ENCODE data around the gene MCFD2. TPM values are rescaled to one million over a fixed set of nuclear protein-coding genes. Genes with fewer than 3 reads are reported as not detected.

MCFD2 gene
- 55.7 and 64.2 TPM in 2 replicates for total RNA-seq (2014; rRNA removed; shearing (Covaris generic))
- 72.5 and 75.2 TPM in 2 replicates for total RNA-seq (2022)
- percentile 71 among the genes with signal in this experiment for Bru-seq, nascent RNA
- BruChase-seq, experiment 1, labeled RNA remaining after a 6-hour chase, result percentile 86 among the genes with signal in this experiment
- BruChase-seq, experiment 2, labeled RNA remaining after a 2-hour chase, result percentile 88 among the genes with signal in this experiment
- long read RNA-seq, full-length matches to known transcripts, result 65 of 87 reads
- long read RNA-seq, partial matches to known transcripts, result 1 of 87 reads
- long read RNA-seq, other reads (novel, unspliced or antisense), result 21 of 87 reads

DNA sequence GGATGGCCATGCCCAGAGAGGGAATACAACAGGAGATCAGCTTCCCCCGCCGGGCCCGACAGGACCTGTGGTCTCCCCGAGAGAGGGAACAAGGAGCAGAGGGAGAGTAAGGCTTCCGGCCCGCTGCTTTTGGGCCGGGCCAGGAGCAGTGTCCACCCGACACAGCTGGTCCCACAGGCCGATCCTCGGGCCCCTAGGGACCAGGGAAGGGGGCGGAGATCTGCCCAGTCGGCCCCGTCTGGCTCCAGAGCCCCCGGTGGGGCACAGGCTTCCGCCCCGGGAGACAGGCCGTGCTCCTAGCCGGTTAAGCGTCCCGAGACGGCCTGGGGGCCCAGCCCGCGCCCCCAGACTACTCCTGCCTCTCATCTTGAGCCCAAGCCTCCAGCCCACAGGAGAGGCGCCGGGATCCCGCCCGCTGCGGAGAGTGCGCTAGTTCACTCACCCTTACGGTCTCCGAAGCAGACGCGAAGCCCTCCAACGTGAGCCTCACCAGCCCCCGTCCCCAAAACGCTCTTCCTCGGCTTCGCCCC is at the start of gene MCFD2:
Gene MCFD2 (minus strand): TSS at position 526 of the 530 bp plus-strand sequence. CDS start 6,635 bp downstream, outside the sequence.
- Histone ChIP-seq H3K27ac (ENCODE audit: low read depth, low read length, poor library complexity, severe bottlenecking) (peak within 1 kb of the TSS; percentile 77), H3K79me2 (ENCODE audit: insufficient read depth, low read depth, low read length) (peaks cover 71% of the 10 kb centered on the region), H3K4me2 (ENCODE audit: low read length) (peak within 1 kb of the TSS; percentile 88), H3K9me2 (ENCODE audit: insufficient read depth, low read length) (no peaks in the 10 kb centered on the region), H3K36me3 (ENCODE audit: insufficient read depth, low read length) (peaks cover 32% of the 10 kb centered on the region), H3K4me3 (ENCODE audit: low read depth, low read length, poor library complexity, severe bottlenecking) (peak within 1 kb of the TSS; percentile 84), H4K20me1 (ENCODE audit: insufficient read depth, low read length) (peaks cover 12% of the 10 kb centered on the region; the same call in 1 of the 2 replicates), H3K9me3 (ENCODE audit: low read length) (no peaks in the 10 kb centered on the region), H2AFZ (ENCODE audit: low read length) (peak within 1 kb of the TSS; percentile 64), H3K4me1 (ENCODE audit: insufficient read depth, low read length, poor library complexity, severe bottlenecking) (peaks cover 46% of the 10 kb centered on the region)
- no TSS peak for BruUV-seq (replicated peaks)
- no peak for DNase-seq (ENCODE audit: low spot score)
- CTCF ChIA-PET (ENCODE audit: unreplicated experiment), result interaction anchor here (1.0 kb wide), 1 partner anchor 24 kb away, joined by 3 read pairs; no protein-coding TSS in a partner anchor
- intact Hi-C loops (cut with micrococcal nuclease; ENCODE audit: unreplicated experiment), result loop anchor here (5.0 kb wide), 2 partner anchors 357 to 407 kb away; no protein-coding TSS in a partner anchor
- TF ChIP-seq, protein P1, sequence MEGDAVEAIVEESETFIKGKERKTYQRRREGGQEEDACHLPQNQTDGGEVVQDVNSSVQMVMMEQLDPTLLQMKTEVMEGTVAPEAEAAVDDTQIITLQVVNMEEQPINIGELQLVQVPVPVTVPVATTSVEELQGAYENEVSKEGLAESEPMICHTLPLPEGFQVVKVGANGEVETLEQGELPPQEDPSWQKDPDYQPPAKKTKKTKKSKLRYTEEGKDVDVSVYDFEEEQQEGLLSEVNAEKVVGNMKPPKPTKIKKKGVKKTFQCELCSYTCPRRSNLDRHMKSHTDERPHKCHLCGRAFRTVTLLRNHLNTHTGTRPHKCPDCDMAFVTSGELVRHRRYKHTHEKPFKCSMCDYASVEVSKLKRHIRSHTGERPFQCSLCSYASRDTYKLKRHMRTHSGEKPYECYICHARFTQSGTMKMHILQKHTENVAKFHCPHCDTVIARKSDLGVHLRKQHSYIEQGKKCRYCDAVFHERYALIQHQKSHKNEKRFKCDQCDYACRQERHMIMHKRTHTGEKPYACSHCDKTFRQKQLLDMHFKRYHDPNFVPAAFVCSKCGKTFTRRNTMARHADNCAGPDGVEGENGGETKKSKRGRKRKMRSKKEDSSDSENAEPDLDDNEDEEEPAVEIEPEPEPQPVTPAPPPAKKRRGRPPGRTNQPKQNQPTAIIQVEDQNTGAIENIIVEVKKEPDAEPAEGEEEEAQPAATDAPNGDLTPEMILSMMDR (conservative IDR thresholded peaks at IDR 0.05; ENCODE audit: low read length), result no peak
- TF ChIP-seq EZH2phosphoT487 (IDR thresholded peaks at IDR 0.05; ENCODE audit: borderline replicate concordance, low read depth, low read length), result no peak
- POLR2A ChIA-PET, result no interaction called here

- peaks cover 15% of the 10 kb centered on the region for H3K4me1 ChIP-seq (ENCODE audit: insufficient read depth, low read length, poor library complexity, severe bottlenecking)
- H2AFZ ChIP-seq (ENCODE audit: low read length), result no peak overlapping the region
- H4K20me1 ChIP-seq (ENCODE audit: insufficient read depth, low read length), result 0 out of 2 replicates have a peak, but pooled peaks cover 3% of the 10 kb centered on the region
- POLR2A ChIA-PET, result interaction anchor here (0.6 to 1.1 kb wide), 2 partner anchors 16 to 23 kb away, joined by 4 to 5 read pairs; no protein-coding TSS in a partner anchor
- no peak for DNase-seq (ENCODE audit: low spot score)
- H3K36me3 ChIP-seq (ENCODE audit: insufficient read depth, low read length), result peaks cover 77% of the 10 kb centered on the region
- no TSS peak for BruUV-seq (replicated peaks)
- H3K4me3 ChIP-seq (ENCODE audit: low read depth, low read length, poor library complexity, severe bottlenecking), result no peak overlapping the region
- H3K9me2 ChIP-seq (ENCODE audit: insufficient read depth, low read length), result no peaks in the 10 kb centered on the region
- CTCF ChIA-PET (ENCODE audit: unreplicated experiment), result interaction anchor here (0.5 to 1.2 kb wide), 2 partner anchors 12 to 47 kb away, joined by 3 to 4 read pairs; no protein-coding TSS in a partner anchor
- no peaks in the 10 kb centered on the region for H3K9me3 ChIP-seq (ENCODE audit: low read length)
- no peak overlapping the region for H3K27ac ChIP-seq (ENCODE audit: low read depth, low read length, poor library complexity, severe bottlenecking)
- H3K4me2 ChIP-seq (ENCODE audit: low read length), result no peak overlapping the region
- TF ChIP-seq EZH2phosphoT487 (IDR thresholded peaks at IDR 0.05; ENCODE audit: borderline replicate concordance, low read depth, low read length), result no peak
- TF ChIP-seq, protein P1 (conservative IDR thresholded peaks at IDR 0.05; ENCODE audit: low read length), result no peak
- intact Hi-C loops (cut with micrococcal nuclease; ENCODE audit: unreplicated experiment), result no loop called here
- peaks cover 6% of the 10 kb centered on the region; the same call in 1 of the 2 replicates for H3K79me2 ChIP-seq (ENCODE audit: insufficient read depth, low read depth, low read length)
Observed at GRCh38 chr2:46964835-46965560, 49.4 kb upstream of the MCFD2 start.
